K562 (cell line): ENCODE results near the gene NYAP2. TPM values are rescaled to one million over a fixed set of nuclear protein-coding genes. Genes with fewer than 3 reads are reported as not detected.
A peak's percentile ranks its signal among the peaks of the same experiment; 100 is the strongest.

Experiments
- CBX3 ChIP-seq, 2 experiments: IDR thresholded peaks; 1 replicate in 1 of 2; 2 replicates in 1 of 2; pipeline ENCODE4 v1.6.1; 2012; ENCODE audit warnings: inconsistent platforms in 2 of 2, low read length in 2 of 2, borderline replicate concordance in 1 of 2, control low read depth in 1 of 2
- FOXM1 ChIP-seq, 2 experiments: fragments of 450-650 bp in 1 of 2; sonication (generic) in 1 of 2; formaldehyde crosslinking in 1 of 2; IDR thresholded peaks; 2 replicates each; pipeline versions ENCODE4 v1.6.1 to v1.9.0; 2017 to 2022; ENCODE audit warnings: low read depth in 2 of 2, mild to moderate bottlenecking in 2 of 2, missing genetic modification reagents in 1 of 2, moderate library complexity in 1 of 2
- HCFC1 ChIP-seq: IDR thresholded peaks from 2 replicates; pipeline ENCODE4 v1.6.1; 2012; ENCODE audit warnings: low read depth, low read length, improper control_type of control experiment
- KLF13 ChIP-seq: fragments of 450-650 bp; IDR thresholded peaks from 2 replicates; pipeline ENCODE4 v1.6.1; 2016; ENCODE audit warnings: missing genetic modification characterization, low read depth, mild to moderate bottlenecking, missing compliant biosample characterization, moderate library complexity, borderline replicate concordance
- MAZ ChIP-seq, 2 experiments: fragments of 450-650 bp in 1 of 2; sonication (generic) in 1 of 2; formaldehyde crosslinking; IDR thresholded peaks in 1 of 2; conservative IDR thresholded peaks in 1 of 2; 2 replicates each; pipeline versions ENCODE4 v1.4.0 to v1.5.0; 2020; ENCODE audit warnings: mild to moderate bottlenecking in 1 of 2, missing genetic modification reagents in 1 of 2
- NFIC ChIP-seq: fragments of 450-650 bp; IDR thresholded peaks from 2 replicates; pipeline ENCODE4 v1.6.1; 2017; ENCODE audit warnings: mild to moderate bottlenecking, inconsistent platforms
- RBFOX2 ChIP-seq: fragments of 200-400 bp; formaldehyde crosslinking; IDR thresholded peaks from 2 replicates; pipeline ENCODE4 v1.6.1; 2017; ENCODE audit warnings: low read depth, mild to moderate bottlenecking, low read length, moderate library complexity
- RBM22 ChIP-seq: fragments of 200-400 bp; formaldehyde crosslinking; IDR thresholded peaks from 2 replicates; pipeline ENCODE4 v1.6.1; 2018; ENCODE audit warnings: low read length, low read depth; ENCODE audit not compliant: poor library complexity, severe bottlenecking
- SIX5 ChIP-seq, 2 experiments: IDR thresholded peaks; 2 replicates each; pipeline ENCODE4 v1.6.1; 2011; ENCODE audit warnings: low read length in 2 of 2, borderline replicate concordance in 1 of 2, low read depth in 1 of 2, mild to moderate bottlenecking in 1 of 2, moderate library complexity in 1 of 2; ENCODE audit not compliant: insufficient read depth in 1 of 2
- SMARCB1 ChIP-seq: IDR thresholded peaks from 2 replicates; pipeline ENCODE4 v1.6.1; 2011; ENCODE audit warnings: improper control_type of control experiment, low read depth; ENCODE audit not compliant: insufficient read length
- SRF ChIP-seq, 2 experiments: fragments of 250-450, 450-650 bp in 1 of 2; sonication (Bioruptor Pico) in 1 of 2; sonication (generic) in 1 of 2; formaldehyde crosslinking; IDR thresholded peaks; 2 replicates each; pipeline versions ENCODE4 v1.5.0 to v1.5.1; 2020 to 2022; ENCODE audit warnings: mild to moderate bottlenecking in 1 of 2, missing genetic modification reagents in 1 of 2
- U2AF2 ChIP-seq: fragments of 200-400 bp; formaldehyde crosslinking; optimal IDR thresholded peaks from 2 replicates; pipeline ENCODE3; 2017; ENCODE audit warnings: low read depth, mild to moderate bottlenecking, low read length
- ZNF263 ChIP-seq: sonication (generic); formaldehyde crosslinking; IDR thresholded peaks from 2 replicates; pipeline ENCODE4 v1.8.0; 2022; ENCODE audit warnings: mild to moderate bottlenecking, missing genetic modification reagents, borderline replicate concordance
- ZNF696 ChIP-seq: fragments of 250-450 bp; sonication (Bioruptor Pico); conservative IDR thresholded peaks from 2 replicates; pipeline ENCODE4 v1.4.0; 2020; ENCODE audit warnings: mild to moderate bottlenecking, moderate library complexity
- ZNF75A ChIP-seq: fragments of 450-650 bp; formaldehyde crosslinking; IDR thresholded peaks from 2 replicates; pipeline ENCODE4 v1.4.0; 2020; ENCODE audit warnings: mild to moderate bottlenecking
- ZNF780A ChIP-seq: fragments of 250-450 bp; sonication (Bioruptor Pico); IDR thresholded peaks from 2 replicates; pipeline ENCODE4 v1.5.0; 2021; ENCODE audit warnings: mild to moderate bottlenecking
- ZSCAN32 ChIP-seq: fragments of 450-650 bp; formaldehyde crosslinking; IDR thresholded peaks from 2 replicates; pipeline ENCODE4 v1.4.0; 2020; ENCODE audit warnings: mild to moderate bottlenecking, moderate library complexity
- polyA plus RNA-seq, 8 experiments: library from polyadenylated mRNA; depleted of rRNA in 4 of 8; stranded (reverse) in 5 of 8; unstranded in 3 of 8; fragments of >200 nt; fragmentation: Nextera tagmentation in 2 of 8; fragmentation: Illumina TruSeq in 1 of 8; extraction: Ambion mirVana in 2 of 8; extraction: Trizol in 1 of 8; gene quantifications; 2 replicates each; pipeline versions ENCODE4 v1.2.1 to v1.2.3, GENCODE V29; 2011 to 2014; ENCODE audit warnings: inconsistent platforms in 1 of 8, missing spikeins in 1 of 8
- total RNA-seq, 7 experiments: library from RNA; depleted of rRNA in 6 of 7; stranded (reverse); fragments of >200 nt in 6 of 7; fragmentation: Illumina TruSeq in 2 of 7; extraction: Trizol in 2 of 7; gene quantifications; 2 replicates each; pipeline versions ENCODE4 v1.2.1 to v1.2.3, GENCODE V29; 2011 to 2021; ENCODE audit warnings: low replicate concordance in 1 of 7
- TF ChIP-seq, protein P1 (sequence below), 3 experiments: fragments of 200-800 bp in 1 of 3; fragments of 250-450 bp in 1 of 3; fragments of 450-650 bp in 1 of 3; sonication (Bioruptor Pico) in 1 of 3; sonication (Bioruptor generic) in 1 of 3; formaldehyde crosslinking in 1 of 3; IDR thresholded peaks; 2 replicates each; pipeline versions ENCODE4 v1.6.1 to v1.8.0; 2016 to 2022; ENCODE audit warnings: mild to moderate bottlenecking in 2 of 3, missing genetic modification characterization in 2 of 3, missing compliant biosample characterization in 1 of 3, moderate library complexity in 1 of 3
- TF ChIP-seq, protein P2 (sequence below): sonication (generic); formaldehyde crosslinking; IDR thresholded peaks from 2 replicates; pipeline ENCODE4 v1.8.1; 2023; ENCODE audit warnings: mild to moderate bottlenecking, missing genetic modification reagents
- TF ChIP-seq, protein P3 (sequence below): IDR thresholded peaks from 2 replicates; pipeline ENCODE4 v1.6.1; 2011; ENCODE audit warnings: borderline replicate concordance, low read depth, mild to moderate bottlenecking, moderate library complexity, low read length; ENCODE audit not compliant: insufficient read depth, poor library complexity, severe bottlenecking

Gene NYAP2
- total and polyA plus RNA-seq, 9 of the 15 experiments (the other 6 are each of a cell fraction or from before 2014, with no cell fraction given): 0.03 to 0.04 (median 0.04) TPM; not detected in 3

DNA sequence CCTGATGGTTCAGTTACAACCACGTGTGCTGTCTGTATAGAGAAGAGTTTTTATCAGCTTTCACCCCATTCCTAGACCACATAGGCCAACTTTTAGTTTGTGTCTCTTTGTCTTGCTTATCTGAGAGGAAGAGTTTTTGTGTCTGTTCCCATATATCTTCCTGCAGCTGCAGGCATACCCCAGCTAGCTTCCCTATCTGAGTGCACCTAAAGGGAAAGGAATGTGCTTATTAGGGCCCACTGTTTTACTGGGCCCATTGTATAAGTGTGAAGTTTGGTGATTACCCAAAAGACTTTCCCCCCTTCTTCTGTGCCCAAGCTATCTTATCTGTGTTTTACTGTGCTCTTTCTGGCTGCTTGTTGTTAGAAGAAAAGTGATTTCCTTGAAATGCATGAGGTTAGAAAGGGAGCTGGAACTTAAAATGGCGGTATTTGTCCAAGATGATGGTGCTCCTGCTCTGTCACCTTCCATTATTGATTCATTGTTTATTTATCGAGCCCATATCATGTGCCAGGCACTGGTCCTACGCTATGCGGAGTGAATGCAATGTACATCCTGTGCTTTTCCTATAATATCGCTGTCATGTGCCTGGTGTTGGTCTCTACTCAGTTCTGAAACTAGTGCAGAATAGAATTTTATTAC is 57.2 kb downstream of the NYAP2 start (continued):
- TF ChIP-seq, protein P1, sequence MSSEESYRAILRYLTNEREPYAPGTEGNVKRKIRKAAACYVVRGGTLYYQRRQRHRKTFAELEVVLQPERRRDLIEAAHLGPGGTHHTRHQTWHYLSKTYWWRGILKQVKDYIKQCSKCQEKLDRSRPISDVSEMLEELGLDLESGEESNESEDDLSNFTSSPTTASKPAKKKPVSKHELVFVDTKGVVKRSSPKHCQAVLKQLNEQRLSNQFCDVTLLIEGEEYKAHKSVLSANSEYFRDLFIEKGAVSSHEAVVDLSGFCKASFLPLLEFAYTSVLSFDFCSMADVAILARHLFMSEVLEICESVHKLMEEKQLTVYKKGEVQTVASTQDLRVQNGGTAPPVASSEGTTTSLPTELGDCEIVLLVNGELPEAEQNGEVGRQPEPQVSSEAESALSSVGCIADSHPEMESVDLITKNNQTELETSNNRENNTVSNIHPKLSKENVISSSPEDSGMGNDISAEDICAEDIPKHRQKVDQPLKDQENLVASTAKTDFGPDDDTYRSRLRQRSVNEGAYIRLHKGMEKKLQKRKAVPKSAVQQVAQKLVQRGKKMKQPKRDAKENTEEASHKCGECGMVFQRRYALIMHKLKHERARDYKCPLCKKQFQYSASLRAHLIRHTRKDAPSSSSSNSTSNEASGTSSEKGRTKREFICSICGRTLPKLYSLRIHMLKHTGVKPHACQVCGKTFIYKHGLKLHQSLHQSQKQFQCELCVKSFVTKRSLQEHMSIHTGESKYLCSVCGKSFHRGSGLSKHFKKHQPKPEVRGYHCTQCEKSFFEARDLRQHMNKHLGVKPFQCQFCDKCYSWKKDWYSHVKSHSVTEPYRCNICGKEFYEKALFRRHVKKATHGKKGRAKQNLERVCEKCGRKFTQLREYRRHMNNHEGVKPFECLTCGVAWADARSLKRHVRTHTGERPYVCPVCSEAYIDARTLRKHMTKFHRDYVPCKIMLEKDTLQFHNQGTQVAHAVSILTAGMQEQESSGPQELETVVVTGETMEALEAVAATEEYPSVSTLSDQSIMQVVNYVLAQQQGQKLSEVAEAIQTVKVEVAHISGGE (CRISPR knock-in tag; IDR thresholded peaks at IDR 0.05): no peak
- no peak for TF ChIP-seq U2AF2
- TF ChIP-seq SIX5 (IDR thresholded peaks at IDR 0.05; ENCODE audit: borderline replicate concordance in 1 of 2, insufficient read depth in 1 of 2, low read depth in 1 of 2, low read length in 2 of 2): no peak
- TF ChIP-seq KLF13: no peak
- TF ChIP-seq, protein P2, sequence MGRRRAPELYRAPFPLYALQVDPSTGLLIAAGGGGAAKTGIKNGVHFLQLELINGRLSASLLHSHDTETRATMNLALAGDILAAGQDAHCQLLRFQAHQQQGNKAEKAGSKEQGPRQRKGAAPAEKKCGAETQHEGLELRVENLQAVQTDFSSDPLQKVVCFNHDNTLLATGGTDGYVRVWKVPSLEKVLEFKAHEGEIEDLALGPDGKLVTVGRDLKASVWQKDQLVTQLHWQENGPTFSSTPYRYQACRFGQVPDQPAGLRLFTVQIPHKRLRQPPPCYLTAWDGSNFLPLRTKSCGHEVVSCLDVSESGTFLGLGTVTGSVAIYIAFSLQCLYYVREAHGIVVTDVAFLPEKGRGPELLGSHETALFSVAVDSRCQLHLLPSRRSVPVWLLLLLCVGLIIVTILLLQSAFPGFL (CRISPR knock-in tag): no peak
- no peak for TF ChIP-seq ZNF696 (CRISPR knock-in tag)
- TF ChIP-seq CBX3 (IDR thresholded peaks at IDR 0.05; ENCODE audit: borderline replicate concordance in 1 of 2, low read length in 2 of 2): no peak
- TF ChIP-seq ZSCAN32: no peak
- TF ChIP-seq RBM22: no peak
- peak; percentile 25; the same call in 1 of the 2 replicates for TF ChIP-seq NFIC
- no peak for TF ChIP-seq ZNF75A
- TF ChIP-seq MAZ (CRISPR knock-in tag; conservative IDR thresholded peaks at IDR 0.05 in 1 of 2, IDR thresholded peaks at IDR 0.05 in 1 of 2): peak in 1 of 2 experiments; percentile 54; a peak in 1 of 4 replicates
- TF ChIP-seq, protein P3, sequence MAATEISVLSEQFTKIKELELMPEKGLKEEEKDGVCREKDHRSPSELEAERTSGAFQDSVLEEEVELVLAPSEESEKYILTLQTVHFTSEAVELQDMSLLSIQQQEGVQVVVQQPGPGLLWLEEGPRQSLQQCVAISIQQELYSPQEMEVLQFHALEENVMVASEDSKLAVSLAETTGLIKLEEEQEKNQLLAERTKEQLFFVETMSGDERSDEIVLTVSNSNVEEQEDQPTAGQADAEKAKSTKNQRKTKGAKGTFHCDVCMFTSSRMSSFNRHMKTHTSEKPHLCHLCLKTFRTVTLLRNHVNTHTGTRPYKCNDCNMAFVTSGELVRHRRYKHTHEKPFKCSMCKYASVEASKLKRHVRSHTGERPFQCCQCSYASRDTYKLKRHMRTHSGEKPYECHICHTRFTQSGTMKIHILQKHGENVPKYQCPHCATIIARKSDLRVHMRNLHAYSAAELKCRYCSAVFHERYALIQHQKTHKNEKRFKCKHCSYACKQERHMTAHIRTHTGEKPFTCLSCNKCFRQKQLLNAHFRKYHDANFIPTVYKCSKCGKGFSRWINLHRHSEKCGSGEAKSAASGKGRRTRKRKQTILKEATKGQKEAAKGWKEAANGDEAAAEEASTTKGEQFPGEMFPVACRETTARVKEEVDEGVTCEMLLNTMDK: no peak
- TF ChIP-seq HCFC1: no peak
- no peak for TF ChIP-seq SRF (CRISPR knock-in tag; IDR thresholded peaks at IDR 0.05)
- no peak for TF ChIP-seq SMARCB1
- no peak for TF ChIP-seq FOXM1 (IDR thresholded peaks at IDR 0.05; ENCODE audit: low read depth)
- no peak for TF ChIP-seq FOXM1 (CRISPR knock-in tag; IDR thresholded peaks at IDR 0.05; ENCODE audit: low read depth)
- no peak for TF ChIP-seq RBFOX2
- no peak for TF ChIP-seq ZNF263 (CRISPR knock-in tag)
- no peak for TF ChIP-seq ZNF780A (CRISPR knock-in tag)
